MM.1S (cell line): Measurements from ENCODE around the gene SERPINB1.

Source experiments
- CTCF ChIP-seq: fragments of 300-600 bp; sonication (generic); IDR thresholded peaks from 2 replicates; pipeline ENCODE4 v1.5.1; 2016; ENCODE audit warnings: antibody characterized with exemption, low read length, mixed read lengths
- EZH2 ChIP-seq: fragments of 300-600 bp; sonication (generic); optimal IDR thresholded peaks from 2 replicates; pipeline ENCODE3; 2017; ENCODE audit warnings: low read depth, mild to moderate bottlenecking, antibody characterized with exemption, low read length, mixed read lengths
- EZH2phosphoT487 ChIP-seq: fragments of 300-600 bp; sonication (generic); IDR thresholded peaks from 2 replicates; pipeline ENCODE4 v1.6.1; 2018; ENCODE audit warnings: antibody characterized with exemption, low read length

GRCh38 chr6:2802521-2803060 is 39.1 kb downstream of the SERPINB1 start:
- TF ChIP-seq CTCF (no peak), EZH2phosphoT487 (no peak), EZH2 (no peak)
